Activated CD4-positive, alpha-beta T cell treated with anti-CD3 and anti-CD28 coated beads, Interleukin-2, Interleukin-6, amounts not matched to agents 100 ng/mL and 50 ng/mL, durations not matched to agents 16 hours and 8 hours (primary cell): ENCODE results near the gene SLC43A2.

Source experiments
- DNase-seq: peaks from one replicate; pipeline ENCODE4 v3.0.0-alpha.2; 2020

The SLC43A2 gene

DNA sequence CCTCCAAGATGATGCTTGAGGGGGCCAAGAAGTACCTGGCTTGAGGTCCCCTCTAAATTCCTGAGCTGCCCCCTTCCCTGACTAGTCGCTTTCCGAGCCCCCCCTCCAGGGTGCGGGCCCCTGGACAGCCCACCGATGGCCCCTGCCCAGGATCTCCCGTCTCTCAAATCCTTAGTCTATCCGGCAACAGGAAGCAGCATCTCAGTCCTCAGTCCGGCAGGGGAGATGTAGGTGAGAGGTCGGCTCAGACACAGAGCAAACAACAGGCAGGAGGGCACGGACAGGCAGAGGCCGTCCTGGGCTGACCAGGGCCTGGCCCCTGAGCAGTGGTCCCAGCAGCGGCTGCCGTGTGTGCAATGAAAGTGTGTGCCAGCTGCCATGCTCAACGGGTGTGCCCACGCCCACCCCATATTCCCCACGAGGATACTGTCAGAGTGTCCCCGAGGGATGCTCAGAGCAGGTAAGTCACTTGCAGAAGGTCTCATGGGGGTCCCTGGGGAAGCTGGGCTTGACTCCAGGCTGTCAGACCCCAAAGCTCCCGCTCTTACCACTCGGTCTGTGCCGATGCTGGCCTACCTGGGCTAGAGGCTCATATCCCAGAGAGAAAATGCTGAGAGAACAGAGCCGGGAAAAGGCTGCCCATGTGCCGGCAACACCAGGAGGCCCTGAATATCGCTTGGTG lies 7.2 kb downstream of the SLC43A2 start:
- no peak for DNase-seq

DNA sequence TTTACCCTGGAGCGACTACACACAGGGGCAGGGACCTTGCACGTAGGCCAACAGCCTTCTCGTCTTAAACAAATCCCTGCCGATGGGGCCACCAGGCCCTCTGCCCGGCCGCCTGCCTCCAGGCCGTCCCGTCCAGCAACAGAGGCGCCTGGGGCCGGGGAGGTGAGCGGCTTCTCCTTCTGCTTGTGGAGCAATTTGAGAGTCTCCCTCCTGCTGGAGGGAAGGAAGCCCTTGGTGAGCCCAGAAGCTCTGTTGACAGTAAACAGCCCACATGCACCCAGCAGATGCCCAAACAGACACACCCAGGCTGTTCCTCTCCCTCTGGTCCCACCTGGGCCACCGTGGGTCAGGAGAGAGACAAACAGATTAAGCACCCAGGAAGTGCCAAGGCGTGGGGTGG lies 8.1 kb downstream of the SLC43A2 start:
- DNase-seq, result no peak

DNA sequence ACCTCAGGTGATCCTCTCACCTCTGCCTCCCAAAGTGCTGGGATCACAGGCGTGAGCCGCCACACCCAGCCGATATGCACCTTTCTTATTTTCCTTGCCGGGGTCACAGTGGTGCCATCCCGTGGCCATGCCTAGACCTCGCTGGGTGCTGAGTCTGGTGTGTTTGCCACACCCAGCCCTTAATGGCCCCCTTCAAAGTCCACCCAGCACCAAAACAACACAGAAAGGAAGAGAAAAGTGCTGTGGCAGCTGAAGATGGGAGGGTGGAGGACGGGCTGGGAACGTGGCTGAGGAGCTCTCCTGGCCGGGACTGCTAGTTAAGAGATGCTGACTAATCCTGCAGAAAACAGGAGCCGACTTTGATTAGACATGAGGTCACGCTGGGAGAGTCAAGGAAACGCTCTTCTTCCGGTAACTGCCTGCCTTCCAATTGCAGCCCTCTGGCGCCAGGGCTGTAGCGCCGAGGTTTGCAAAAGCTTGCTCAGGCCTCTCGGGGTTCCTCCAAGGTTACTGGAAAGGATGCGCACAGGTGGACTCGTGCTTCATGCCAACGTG lies 10.9 kb downstream of the SLC43A2 start:
- DNase-seq, result no peak

DNA sequence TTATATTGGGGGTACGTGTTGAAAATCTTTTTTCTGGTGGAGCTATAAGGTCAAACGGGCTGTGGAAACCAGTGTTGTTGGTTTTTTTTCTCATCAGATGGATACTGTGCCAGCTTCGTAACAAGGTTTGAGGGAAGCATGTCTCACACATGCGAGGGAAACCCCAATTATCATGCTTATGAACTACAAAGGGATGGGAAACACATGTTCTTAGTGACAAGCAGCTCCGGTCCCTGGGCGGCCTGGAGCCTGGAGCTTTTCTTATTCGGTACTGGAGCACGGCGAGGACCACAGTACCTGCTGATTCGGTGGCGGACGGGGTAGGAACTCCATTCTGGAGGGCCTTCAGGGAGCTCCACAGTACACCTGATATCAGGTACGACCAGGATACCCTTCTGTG lies 12.5 kb downstream of the SLC43A2 start:
- DNase-seq, result no peak

DNA sequence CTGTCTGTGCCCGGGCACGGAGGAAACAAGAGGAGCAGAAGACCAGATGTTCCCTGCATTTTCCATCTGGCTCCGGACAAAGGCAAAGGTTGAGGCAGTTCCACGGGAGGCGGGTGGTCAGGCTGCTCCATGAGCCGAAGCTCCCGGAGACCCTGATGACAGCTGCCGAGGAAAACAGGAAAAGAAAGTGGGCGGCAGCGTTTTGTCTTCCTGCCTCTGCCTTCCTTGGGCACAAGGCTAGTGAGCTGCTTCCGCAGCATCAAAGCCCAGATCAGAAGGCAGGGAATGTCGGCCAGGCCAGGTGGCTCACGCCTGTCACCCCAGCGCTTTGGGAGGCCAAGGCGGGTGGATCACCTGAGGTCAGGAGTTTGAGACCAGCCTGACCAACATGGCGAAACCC lies 16.2 kb downstream of the SLC43A2 start:
- DNase-seq, result no peak

DNA sequence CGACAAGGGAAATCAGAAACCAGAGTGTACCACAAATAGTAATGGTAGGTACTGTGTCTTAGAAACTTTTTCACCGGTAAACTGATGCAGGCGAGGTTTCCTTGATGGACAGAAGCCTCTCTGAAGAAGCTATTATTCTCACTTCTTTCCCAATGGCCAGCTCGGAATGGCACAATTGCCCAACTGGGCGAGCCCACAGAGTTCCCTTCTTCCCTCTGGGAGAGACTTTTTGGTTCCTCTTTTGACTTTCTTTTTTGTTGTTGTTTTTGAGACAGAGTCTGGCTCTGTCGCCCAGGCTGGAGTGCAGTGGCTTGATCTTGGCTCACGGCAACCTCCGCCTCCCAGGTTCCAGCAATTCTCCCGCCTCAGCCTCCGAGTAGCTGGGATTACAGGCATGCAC lies 16.9 kb downstream of the SLC43A2 start:
- DNase-seq, result no peak

DNA sequence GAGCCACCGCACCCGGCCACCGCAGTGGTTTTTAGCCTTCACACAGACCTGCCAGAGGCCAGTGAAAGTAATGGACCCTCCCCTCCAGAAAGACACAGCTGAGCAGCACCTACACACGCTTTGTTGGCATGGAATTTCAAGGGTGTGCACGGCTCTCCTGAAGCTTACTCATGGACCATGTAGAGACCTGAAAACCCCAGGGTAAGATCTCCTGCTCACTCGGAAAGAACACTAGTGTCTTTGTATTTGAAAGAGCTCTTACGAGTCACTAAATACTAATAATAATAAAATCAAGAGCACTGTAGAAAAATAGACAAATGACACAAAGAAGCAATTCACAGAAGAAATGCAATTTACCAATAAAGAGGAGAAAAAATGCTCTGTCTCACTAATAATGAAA lies 20.0 kb downstream of the SLC43A2 start:
- DNase-seq, result no peak

GRCh38 chr17:1607971-1608320 lies 20.7 kb downstream of the SLC43A2 start:
- no peak for DNase-seq

- DNase-seq, result no peak
Measured at GRCh38 chr17:1606352-1606985, 22.2 kb downstream of the SLC43A2 start.

DNA sequence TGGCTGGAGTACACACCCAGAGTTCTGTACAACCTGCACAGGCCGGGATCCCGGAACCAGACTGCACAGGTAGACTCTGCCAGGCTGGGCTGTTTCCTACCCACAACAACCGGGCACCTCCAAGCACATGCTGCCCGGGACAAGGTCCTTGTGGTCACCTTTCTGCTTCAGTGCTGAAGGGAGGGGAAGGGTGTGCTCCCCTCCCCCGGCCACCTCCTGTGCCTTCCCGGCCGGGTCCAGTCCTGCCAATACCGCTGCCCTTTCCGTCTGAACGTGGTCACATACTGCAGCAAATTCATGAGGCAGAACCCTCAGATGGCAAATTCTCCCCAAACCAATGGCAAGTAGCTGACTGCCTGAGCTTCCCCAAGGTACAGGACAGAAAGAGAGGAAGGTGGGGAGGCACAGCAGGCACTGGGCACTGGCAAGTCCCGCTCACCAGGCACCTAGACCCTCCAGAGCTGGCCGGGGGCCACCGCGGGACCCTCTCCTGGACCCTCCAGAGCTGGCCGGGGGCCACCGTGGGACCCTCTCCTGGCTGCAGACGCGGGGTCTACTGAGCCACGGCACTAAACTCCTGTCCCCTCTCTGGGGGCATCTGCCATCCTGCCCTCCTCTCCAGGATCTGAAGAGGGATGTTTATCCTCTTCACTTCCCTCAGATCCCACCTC lies 22.8 kb downstream of the SLC43A2 start:
- no peak for DNase-seq

DNA sequence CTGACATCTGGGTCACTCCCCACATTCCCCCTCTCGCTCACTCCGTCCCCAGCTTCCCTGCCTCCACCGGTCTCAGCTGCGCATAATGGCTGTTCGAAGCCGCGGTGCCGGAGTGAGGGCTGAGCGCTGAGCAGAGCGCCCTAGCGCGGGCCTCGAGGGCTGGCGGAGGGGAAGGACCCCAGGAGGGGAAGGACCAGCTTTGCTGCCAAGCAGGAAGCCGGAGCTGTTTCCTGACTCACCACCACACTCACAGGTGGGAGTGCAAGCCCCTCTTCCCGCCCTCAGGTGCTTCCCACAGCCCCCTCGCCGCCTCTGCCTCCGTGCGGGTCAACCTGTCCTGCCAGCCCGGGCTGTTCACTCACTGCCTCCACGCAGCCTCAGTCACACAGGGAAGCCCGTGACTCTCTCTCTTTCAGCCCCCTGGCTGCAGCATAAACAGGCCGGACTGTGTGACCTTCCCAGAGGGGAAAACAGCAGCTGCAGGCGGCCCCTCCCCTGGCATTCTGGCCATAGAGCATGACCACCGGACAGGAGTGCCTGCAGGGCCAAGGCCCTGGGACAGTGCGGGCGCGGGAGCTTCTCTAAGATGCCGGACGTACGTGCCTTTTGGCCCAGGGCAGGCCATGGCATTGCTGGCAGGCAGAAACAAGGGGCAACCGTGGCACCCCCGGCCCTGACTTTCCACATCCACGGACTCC lies 23.7 kb downstream of the SLC43A2 start:
- no peak for DNase-seq

DNA sequence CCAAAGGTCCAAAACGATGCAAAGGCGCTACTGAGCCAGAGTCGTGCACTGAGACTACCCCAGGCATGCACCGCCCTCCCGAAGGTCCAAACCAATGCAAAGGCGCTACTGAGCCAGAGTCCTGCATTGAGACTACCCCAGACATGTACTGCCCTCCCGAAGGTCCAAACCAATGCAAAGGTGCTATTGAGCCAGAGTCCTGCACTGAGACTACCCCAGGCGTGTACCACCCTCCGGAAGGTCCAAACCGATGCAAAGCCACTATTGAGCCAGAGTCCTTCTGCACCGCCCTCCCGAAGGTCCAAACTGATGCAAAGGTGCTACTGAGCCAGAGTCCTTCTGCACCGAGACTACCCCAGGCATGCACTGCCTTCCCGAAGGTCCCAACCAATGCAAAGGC lies 27.1 kb downstream of the SLC43A2 start:
- DNase-seq, result no peak

GRCh38 chr17:1598399-1599095 lies 30.1 kb downstream of the SLC43A2 start:
- DNase-seq, result no peak

DNA sequence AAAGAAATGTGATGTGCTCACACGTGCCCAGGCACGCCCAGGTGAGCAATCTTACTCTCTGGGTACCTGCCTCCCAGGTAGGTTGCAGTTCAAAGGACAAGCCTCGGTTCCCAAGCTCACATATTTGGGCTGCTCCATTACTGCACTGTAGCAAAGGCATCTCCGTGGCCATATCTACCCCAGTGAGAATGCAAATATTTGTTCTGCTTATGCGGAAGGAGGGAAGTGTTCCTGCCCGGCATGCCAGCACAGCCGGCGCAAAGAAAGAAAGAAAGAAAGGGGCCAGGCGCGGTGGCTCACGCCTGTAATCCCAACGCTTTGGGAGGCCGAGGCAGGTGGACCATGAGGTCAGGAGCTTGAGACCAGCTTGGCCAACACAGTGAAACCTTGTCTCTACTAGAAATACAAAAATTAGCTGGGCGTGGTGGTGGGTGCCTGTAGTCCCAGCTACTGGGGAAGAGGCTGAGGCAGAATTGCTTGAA lies 30.7 kb downstream of the SLC43A2 start:
- DNase-seq, result no peak

DNA sequence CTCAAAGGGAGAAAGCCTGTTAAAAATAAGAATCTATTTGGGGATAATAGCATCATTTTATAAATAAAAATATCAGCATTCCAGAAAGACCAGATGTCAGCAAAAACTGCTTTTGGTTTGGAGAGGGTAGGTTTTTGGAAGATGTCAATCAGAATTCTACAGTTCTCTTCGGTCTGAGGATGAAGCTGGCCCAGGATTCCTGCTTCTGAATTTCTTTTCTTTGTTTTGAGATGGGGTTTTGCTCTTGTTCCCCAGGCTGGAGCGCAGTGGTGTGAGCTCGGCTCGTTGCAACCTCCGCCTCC lies 35.1 kb downstream of the SLC43A2 start:
- DNase-seq, result no peak

DNA sequence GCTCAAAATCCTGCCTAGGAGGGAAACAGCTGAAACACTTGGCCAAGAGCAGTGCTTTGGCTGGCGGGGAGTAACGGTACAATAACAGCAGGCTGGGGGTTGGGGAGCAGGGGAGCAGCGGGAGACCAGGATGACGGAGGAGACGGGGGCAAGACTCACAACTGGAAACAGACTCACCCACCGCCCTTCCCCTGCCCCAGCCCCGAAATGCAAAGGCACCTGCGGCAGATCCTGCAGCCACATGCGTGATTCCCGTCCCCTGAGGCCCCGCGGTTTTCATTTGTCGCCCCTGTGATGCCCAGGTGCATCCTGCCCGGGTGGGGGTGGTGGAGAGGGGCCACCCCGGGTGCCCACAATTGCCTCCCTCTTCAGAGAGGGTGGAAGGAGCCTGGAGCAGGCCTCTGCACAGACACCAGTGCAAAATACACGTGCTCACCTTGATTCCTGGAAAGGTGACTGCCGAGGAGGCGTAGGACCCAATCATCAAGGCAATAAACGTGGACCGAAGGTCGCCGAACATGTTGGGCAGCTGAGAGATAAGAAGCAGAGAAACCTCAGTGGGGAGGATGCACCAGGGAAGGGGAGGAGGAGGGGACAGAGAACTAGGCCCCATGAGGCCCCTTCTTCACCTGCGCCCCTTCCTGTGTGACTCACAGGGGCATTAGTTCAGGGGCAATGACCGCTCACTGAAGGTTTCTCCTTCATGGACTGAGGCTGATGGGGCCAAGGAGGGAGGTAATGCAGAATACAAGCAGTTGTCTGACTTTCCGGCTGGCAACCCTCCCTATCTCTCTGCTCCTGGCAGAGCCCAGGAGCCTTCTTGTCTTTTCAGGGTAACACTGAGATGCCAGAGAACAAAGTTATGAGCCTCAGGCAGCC lies 35.6 kb downstream of the SLC43A2 start:
- DNase-seq, result no peak

DNA sequence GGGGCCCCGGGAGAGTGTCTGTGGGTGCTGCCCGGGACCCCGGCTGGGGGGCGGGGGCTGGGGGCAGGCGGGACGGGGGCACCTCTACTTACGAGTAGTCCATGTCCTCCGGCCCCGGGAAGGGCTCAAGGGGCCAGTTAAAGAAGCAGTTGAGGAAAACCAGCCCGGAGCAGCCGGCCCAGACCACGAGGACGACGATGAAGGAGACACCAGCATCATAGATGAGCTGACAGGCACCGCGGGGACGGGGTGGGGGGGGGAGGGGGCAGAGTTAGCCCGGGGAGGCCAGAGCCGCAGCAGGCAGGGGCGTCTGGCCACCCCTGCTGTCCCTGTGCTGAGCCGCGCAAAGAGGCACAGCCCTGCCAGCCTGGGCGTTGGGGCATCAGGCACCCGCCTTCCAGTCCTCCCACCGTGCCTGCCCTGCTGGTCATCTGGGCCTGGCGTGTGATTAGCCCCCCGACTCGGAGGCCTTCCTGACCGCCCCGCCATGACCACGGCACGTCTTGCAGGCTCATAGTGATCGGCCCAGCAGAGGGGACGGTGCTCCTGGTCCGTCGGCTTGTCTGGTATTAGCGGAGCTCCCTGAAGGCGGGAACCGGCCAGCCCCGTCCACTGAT lies 37.1 kb downstream of the SLC43A2 start:
- no peak for DNase-seq

GRCh38 chr17:1590747-1591473 lies 37.7 kb downstream of the SLC43A2 start:
- DNase-seq, result no peak

DNA sequence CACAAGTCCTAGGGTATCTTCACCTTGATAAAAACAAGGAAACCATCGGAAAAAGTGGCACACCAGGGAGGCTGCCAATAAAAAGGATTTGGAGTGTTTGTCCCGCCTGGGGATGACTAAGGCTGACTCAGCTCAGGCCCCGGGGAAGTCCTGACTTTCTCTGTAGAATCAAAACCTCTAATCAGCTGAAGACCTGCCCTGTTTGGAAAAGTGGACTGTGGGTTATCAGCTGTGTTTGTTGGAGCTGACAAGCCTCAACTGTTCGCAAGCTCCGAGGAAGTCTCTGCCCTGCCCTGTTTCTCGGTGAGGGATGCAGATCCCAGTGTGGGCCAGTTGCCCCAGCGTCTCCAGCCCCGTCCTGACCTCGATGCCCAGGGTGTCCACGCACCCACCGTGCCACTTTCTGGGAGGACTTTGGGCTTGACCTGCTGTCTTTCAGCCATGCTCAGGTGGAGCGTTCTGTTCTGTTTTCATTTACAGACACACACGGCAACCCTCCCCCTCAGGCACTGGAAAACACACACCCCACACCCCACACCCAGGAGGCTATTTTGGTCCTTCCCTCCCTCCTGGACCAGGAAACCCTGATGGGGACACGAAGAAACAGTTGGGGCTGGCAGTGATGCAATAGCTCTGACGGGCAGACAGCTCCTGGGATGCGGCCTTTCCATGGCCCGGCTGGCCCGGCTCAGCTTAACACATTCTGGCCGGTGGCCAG lies 38.4 kb downstream of the SLC43A2 start:
- DNase-seq, result no peak
